ENCODE data around the gene OR5L1. TPM values are rescaled to one million over a fixed set of nuclear protein-coding genes. Genes with fewer than 3 reads are reported as not detected.

OR5L1 gene
- not detected for total RNA-seq
- not detected for total RNA-seq (2013)
- 0 reads per million in 29 experiments for total RNA-seq

DNA sequence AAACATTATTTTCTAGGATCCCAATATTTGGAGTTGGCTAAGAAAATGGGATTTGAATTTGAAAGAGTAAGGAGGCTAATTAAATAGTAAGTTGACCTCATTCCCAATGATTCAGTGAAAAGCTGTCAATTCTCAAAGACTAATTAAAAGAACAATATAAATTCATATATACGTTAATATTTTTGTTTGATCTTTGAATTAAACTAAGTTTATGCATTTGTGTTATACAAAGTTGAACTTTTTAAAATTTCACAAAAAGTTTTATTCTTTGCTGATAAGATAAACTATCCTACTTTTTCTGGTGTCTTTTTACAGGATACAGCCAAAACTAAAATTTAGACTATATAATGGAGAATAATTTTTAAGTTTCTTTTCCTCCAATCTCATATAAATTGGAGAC lies at the start of gene OR5L1:
Gene OR5L1, plus strand, starts transcription at position 301 of the 400 bp plus-strand sequence. CDS start 100 bp downstream, outside the sequence.
- Histone ChIP-seq H3K9me3 (no peaks in the 10 kb centered on the region), H3K4me1 (ENCODE audit: control insufficient read depth in 1 of 2, extremely low read depth in 1 of 2, insufficient read depth in 2 of 2, low read length in 2 of 2) (no peaks in the 10 kb centered on the region), H3K4me3 (ENCODE audit: control insufficient read depth in 1 of 2, extremely low read depth in 1 of 2, low read length in 1 of 2) (no peak within 1 kb of the TSS), H3K27me3 (replicated peaks in 1 of 2; ENCODE audit: control insufficient read depth in 2 of 2, extremely low read depth in 1 of 2, insufficient read depth in 2 of 2, low read length in 1 of 2) (no peaks in the 10 kb centered on the region), H3K36me3 (ENCODE audit: control insufficient read depth in 2 of 2, extremely low read depth in 1 of 2, insufficient read depth in 1 of 2, low read length in 1 of 2) (no peaks in the 10 kb centered on the region), H3K27ac (ENCODE audit: low read length) (no peak within 1 kb of the TSS)
- H3K9me3 Mint-ChIP-seq = peaks cover 20 to 41% (median 21%) of the 10 kb centered on the region in 3 donors
- no peaks in the 10 kb centered on the region for H3K27me3 Mint-ChIP-seq
- no peak within 1 kb of the TSS for H3K27ac Mint-ChIP-seq
- no peak within 1 kb of the TSS for H3K4me3 Mint-ChIP-seq
- DNase-seq (no peak), ATAC-seq (replicated peaks in 1 of 4) (no peak)
- H3K36me3 Mint-ChIP-seq = no peaks in the 10 kb centered on the region
- WGBS (ENCODE audit: insufficient coverage) = no CpG with 5 or more reads among the region's 1 CpG
- ChIA-PET CTCF (no interaction called here), POLR2A (no interaction called here)
- H3K4me1 Mint-ChIP-seq = no peaks in the 10 kb centered on the region

DNA sequence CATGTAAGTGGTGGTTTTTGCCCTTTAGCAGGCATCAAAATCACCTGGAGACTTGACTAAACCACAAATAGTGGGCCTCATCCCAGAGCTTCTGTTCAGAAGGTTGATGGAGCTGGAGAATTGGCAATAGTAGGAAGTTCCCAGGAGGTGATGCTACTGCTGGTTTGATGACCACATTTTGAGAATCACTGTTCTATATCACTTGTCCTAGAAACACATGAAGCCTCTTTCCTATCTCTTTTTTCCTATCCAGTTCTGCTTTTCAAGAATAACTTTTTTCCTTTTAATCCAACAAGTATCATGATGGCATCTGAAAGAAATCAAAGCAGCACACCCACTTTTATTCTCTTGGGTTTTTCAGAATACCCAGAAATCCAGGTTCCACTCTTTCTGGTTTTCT lies 38.0 kb upstream of the OR5L1 start, which contains the start of gene OR5D13:
Gene OR5D13, plus strand, starts transcription at position 301 of the 400 bp plus-strand sequence. Its CDS starts 0 bp downstream, at position 301.
- Mint-ChIP-seq H3K27ac (no peak within 1 kb of the TSS), H3K27me3 (no peaks in the 10 kb centered on the region), H3K9me3 (peaks cover 13 to 22% (median 15%) of the 10 kb centered on the region in 3 donors), H3K4me1 (no peaks in the 10 kb centered on the region), H3K36me3 (no peaks in the 10 kb centered on the region), H3K4me3 (no peak within 1 kb of the TSS)
- CTCF ChIA-PET = no interaction called here
- POLR2A ChIA-PET = no interaction called here
- Histone ChIP-seq H3K27me3 (replicated peaks in 1 of 2; ENCODE audit: control insufficient read depth in 2 of 2, extremely low read depth in 1 of 2, insufficient read depth in 2 of 2, low read length in 1 of 2) (no peaks in the 10 kb centered on the region), H3K9me3 (peaks cover 10% of the 10 kb centered on the region), H3K27ac (ENCODE audit: low read length) (no peak within 1 kb of the TSS), H3K4me1 (ENCODE audit: control insufficient read depth in 1 of 2, extremely low read depth in 1 of 2, insufficient read depth in 2 of 2, low read length in 2 of 2) (no peaks in the 10 kb centered on the region), H3K4me3 (ENCODE audit: control insufficient read depth in 1 of 2, extremely low read depth in 1 of 2, low read length in 1 of 2) (no peak within 1 kb of the TSS), H3K36me3 (ENCODE audit: control insufficient read depth in 2 of 2, extremely low read depth in 1 of 2, insufficient read depth in 1 of 2, low read length in 1 of 2) (no peaks in the 10 kb centered on the region)
- ATAC-seq (replicated peaks in 1 of 4) (no peak), DNase-seq (no peak)

GRCh38 chr11:55791606-55792005 lies 19.6 kb upstream of the OR5L1 start:
- Histone ChIP-seq H3K4me1 (ENCODE audit: control insufficient read depth in 1 of 2, extremely low read depth in 1 of 2, insufficient read depth in 2 of 2, low read length in 2 of 2) (no peaks in the 10 kb centered on the region), H3K27ac (ENCODE audit: low read length) (no peak overlapping the region), H3K4me3 (ENCODE audit: control insufficient read depth in 1 of 2, extremely low read depth in 1 of 2, low read length in 1 of 2) (no peak overlapping the region), H3K9me3 (peaks cover 9% of the 10 kb centered on the region), H3K36me3 (ENCODE audit: control insufficient read depth in 2 of 2, extremely low read depth in 1 of 2, insufficient read depth in 1 of 2, low read length in 1 of 2) (no peaks in the 10 kb centered on the region), H3K27me3 (replicated peaks in 1 of 2; ENCODE audit: control insufficient read depth in 2 of 2, extremely low read depth in 1 of 2, insufficient read depth in 2 of 2, low read length in 1 of 2) (no peaks in the 10 kb centered on the region)
- H3K27ac Mint-ChIP-seq = no peak overlapping the region
- no CpG with 5 or more reads among the region's 1 CpG for WGBS (ENCODE audit: insufficient coverage)
- ChIA-PET CTCF (no interaction called here), POLR2A (no interaction called here)
- H3K9me3 Mint-ChIP-seq = peaks cover 21 to 30% (median 28%) of the 10 kb centered on the region in 3 donors
- H3K4me3 Mint-ChIP-seq = no peak overlapping the region
- H3K36me3 Mint-ChIP-seq = no peaks in the 10 kb centered on the region
- DNase-seq (no peak), ATAC-seq (replicated peaks in 1 of 4) (no peak)
- no peaks in the 10 kb centered on the region for H3K27me3 Mint-ChIP-seq
- H3K4me1 Mint-ChIP-seq = no peaks in the 10 kb centered on the region

GRCh38 chr11:55793321-55793720 lies 17.8 kb upstream of the OR5L1 start:
- POLR2A ChIA-PET = no interaction called here
- ATAC-seq (replicated peaks in 1 of 4) (no peak), DNase-seq (no peak)
- Histone ChIP-seq H3K27me3 (replicated peaks in 1 of 2; ENCODE audit: control insufficient read depth in 2 of 2, extremely low read depth in 1 of 2, insufficient read depth in 2 of 2, low read length in 1 of 2) (no peaks in the 10 kb centered on the region), H3K9me3 (peaks cover 7% of the 10 kb centered on the region), H3K27ac (ENCODE audit: low read length) (no peak overlapping the region), H3K4me3 (ENCODE audit: control insufficient read depth in 1 of 2, extremely low read depth in 1 of 2, low read length in 1 of 2) (no peak overlapping the region), H3K36me3 (ENCODE audit: control insufficient read depth in 2 of 2, extremely low read depth in 1 of 2, insufficient read depth in 1 of 2, low read length in 1 of 2) (no peaks in the 10 kb centered on the region), H3K4me1 (ENCODE audit: control insufficient read depth in 1 of 2, extremely low read depth in 1 of 2, insufficient read depth in 2 of 2, low read length in 2 of 2) (no peaks in the 10 kb centered on the region)
- Mint-ChIP-seq H3K36me3 (no peaks in the 10 kb centered on the region), H3K27me3 (no peaks in the 10 kb centered on the region), H3K9me3 (peaks cover 15 to 21% (median 21%) of the 10 kb centered on the region in 3 donors), H3K27ac (no peak overlapping the region), H3K4me1 (no peaks in the 10 kb centered on the region), H3K4me3 (no peak overlapping the region)
- 80% methylated on average over 1 of the region's 2 CpGs for WGBS (ENCODE audit: insufficient coverage)
- CTCF ChIA-PET = no interaction called here

- ATAC-seq (replicated peaks in 1 of 4) (no peak), DNase-seq (no peak)
- ChIA-PET POLR2A (no interaction called here), CTCF (no interaction called here)
- Mint-ChIP-seq H3K27me3 (no peaks in the 10 kb centered on the region), H3K36me3 (no peaks in the 10 kb centered on the region), H3K9me3 (peaks cover 21 to 31% (median 22%) of the 10 kb centered on the region in 3 donors), H3K27ac (no peak within 1 kb of the TSS), H3K4me1 (no peaks in the 10 kb centered on the region), H3K4me3 (no peak within 1 kb of the TSS)
- peaks cover 5% of the 10 kb centered on the region for H3K9me3 ChIP-seq
- no peak within 1 kb of the TSS for H3K4me3 ChIP-seq (ENCODE audit: control insufficient read depth in 1 of 2, extremely low read depth in 1 of 2, low read length in 1 of 2)
- H3K4me1 ChIP-seq (ENCODE audit: control insufficient read depth in 1 of 2, extremely low read depth in 1 of 2, insufficient read depth in 2 of 2, low read length in 2 of 2) = no peaks in the 10 kb centered on the region
- H3K27me3 ChIP-seq (replicated peaks in 1 of 2; ENCODE audit: control insufficient read depth in 2 of 2, extremely low read depth in 1 of 2, insufficient read depth in 2 of 2, low read length in 1 of 2) = no peaks in the 10 kb centered on the region
- H3K36me3 ChIP-seq (ENCODE audit: control insufficient read depth in 2 of 2, extremely low read depth in 1 of 2, insufficient read depth in 1 of 2, low read length in 1 of 2) = no peaks in the 10 kb centered on the region
- H3K27ac ChIP-seq (ENCODE audit: low read length) = no peak within 1 kb of the TSS
Observed at GRCh38 chr11:55795256-55795655, 15.9 kb upstream of the OR5L1 start, which contains the start of gene OR5D14. OR5D14 (plus strand) TSS chr11:55795556; CDS start chr11:55795556, 0 bp downstream.

GRCh38 chr11:55806248-55806647 lies 4.9 kb upstream of the OR5L1 start:
- H3K36me3 ChIP-seq (ENCODE audit: control insufficient read depth in 2 of 2, extremely low read depth in 1 of 2, insufficient read depth in 1 of 2, low read length in 1 of 2) = no peaks in the 10 kb centered on the region
- H3K27ac Mint-ChIP-seq = no peak overlapping the region
- H3K27me3 ChIP-seq (replicated peaks in 1 of 2; ENCODE audit: control insufficient read depth in 2 of 2, extremely low read depth in 1 of 2, insufficient read depth in 2 of 2, low read length in 1 of 2) = no peaks in the 10 kb centered on the region
- DNase-seq = no peak
- no peaks in the 10 kb centered on the region for H3K27me3 Mint-ChIP-seq
- no peaks in the 10 kb centered on the region for H3K4me1 ChIP-seq (ENCODE audit: control insufficient read depth in 1 of 2, extremely low read depth in 1 of 2, insufficient read depth in 2 of 2, low read length in 2 of 2)
- no peaks in the 10 kb centered on the region for H3K4me1 Mint-ChIP-seq
- no peak overlapping the region for H3K4me3 Mint-ChIP-seq
- no peak overlapping the region for H3K27ac ChIP-seq (ENCODE audit: low read length)
- ATAC-seq (replicated peaks in 1 of 4) = no peak
- peaks cover 15 to 48% (median 25%) of the 10 kb centered on the region in 3 donors for H3K9me3 Mint-ChIP-seq
- POLR2A ChIA-PET = no interaction called here
- H3K4me3 ChIP-seq (ENCODE audit: control insufficient read depth in 1 of 2, extremely low read depth in 1 of 2, low read length in 1 of 2) = no peak overlapping the region
- no CpG with 5 or more reads among the region's 1 CpG for WGBS (ENCODE audit: insufficient coverage)
- no peaks in the 10 kb centered on the region for H3K36me3 Mint-ChIP-seq
- H3K9me3 ChIP-seq = peaks cover 5% of the 10 kb centered on the region
- CTCF ChIA-PET = no interaction called here

GRCh38 chr11:55819330-55819729 lies 8.2 kb downstream of the OR5L1 start, which contains the start of gene OR5D18:
OR5D18 (plus strand) TSS chr11:55819630; CDS start chr11:55819630, 0 bp downstream.
- H3K4me1 Mint-ChIP-seq = no peaks in the 10 kb centered on the region
- WGBS (ENCODE audit: insufficient coverage) = 80% methylated on average over 2 of the region's 5 CpGs
- POLR2A ChIA-PET = no interaction called here

More at GRCh38 chr11:55819330-55819729, 8.2 kb downstream of the OR5L1 start, which contains the start of gene OR5D18:
- no peak within 1 kb of the TSS for H3K4me3 ChIP-seq (ENCODE audit: control insufficient read depth in 1 of 2, extremely low read depth in 1 of 2, low read length in 1 of 2)
- H3K9me3 ChIP-seq = peaks cover 3% of the 10 kb centered on the region
- H3K4me3 Mint-ChIP-seq = no peak within 1 kb of the TSS
- CTCF ChIA-PET = no interaction called here
- no peaks in the 10 kb centered on the region for H3K27me3 ChIP-seq (replicated peaks in 1 of 2; ENCODE audit: control insufficient read depth in 2 of 2, extremely low read depth in 1 of 2, insufficient read depth in 2 of 2, low read length in 1 of 2)
- no peak within 1 kb of the TSS for H3K27ac ChIP-seq (ENCODE audit: low read length)
- H3K27ac Mint-ChIP-seq = no peak within 1 kb of the TSS
- H3K27me3 Mint-ChIP-seq = no peaks in the 10 kb centered on the region
- DNase-seq (no peak), ATAC-seq (replicated peaks in 1 of 4) (no peak)
- no peaks in the 10 kb centered on the region for H3K36me3 ChIP-seq (ENCODE audit: control insufficient read depth in 2 of 2, extremely low read depth in 1 of 2, insufficient read depth in 1 of 2, low read length in 1 of 2)
- no peaks in the 10 kb centered on the region for H3K36me3 Mint-ChIP-seq
- peaks cover 21 to 31% (median 26%) of the 10 kb centered on the region in 3 donors for H3K9me3 Mint-ChIP-seq
- no peaks in the 10 kb centered on the region for H3K4me1 ChIP-seq (ENCODE audit: control insufficient read depth in 1 of 2, extremely low read depth in 1 of 2, insufficient read depth in 2 of 2, low read length in 2 of 2)
